Stimulated activated CD8-positive, alpha-beta memory T cell treated with anti-CD3 and anti-CD28 coated beads, Interleukin-12 subunit alpha, Interleukin-12 subunit beta, amount 100 ng/mL, for 24 hours (primary cell): ENCODE data around the gene KHNYN.
"Not testable (repeated sequence)": the region's sequence is repeated elsewhere in the genome, so short reads cannot be mapped to it uniquely, and the experiment has no call there.

Experiments used
- DNase-seq: peaks from one replicate; pipeline ENCODE4 v3.0.0-alpha.2; 2020; ENCODE audit errors: extremely low read depth

KHNYN gene

DNA sequence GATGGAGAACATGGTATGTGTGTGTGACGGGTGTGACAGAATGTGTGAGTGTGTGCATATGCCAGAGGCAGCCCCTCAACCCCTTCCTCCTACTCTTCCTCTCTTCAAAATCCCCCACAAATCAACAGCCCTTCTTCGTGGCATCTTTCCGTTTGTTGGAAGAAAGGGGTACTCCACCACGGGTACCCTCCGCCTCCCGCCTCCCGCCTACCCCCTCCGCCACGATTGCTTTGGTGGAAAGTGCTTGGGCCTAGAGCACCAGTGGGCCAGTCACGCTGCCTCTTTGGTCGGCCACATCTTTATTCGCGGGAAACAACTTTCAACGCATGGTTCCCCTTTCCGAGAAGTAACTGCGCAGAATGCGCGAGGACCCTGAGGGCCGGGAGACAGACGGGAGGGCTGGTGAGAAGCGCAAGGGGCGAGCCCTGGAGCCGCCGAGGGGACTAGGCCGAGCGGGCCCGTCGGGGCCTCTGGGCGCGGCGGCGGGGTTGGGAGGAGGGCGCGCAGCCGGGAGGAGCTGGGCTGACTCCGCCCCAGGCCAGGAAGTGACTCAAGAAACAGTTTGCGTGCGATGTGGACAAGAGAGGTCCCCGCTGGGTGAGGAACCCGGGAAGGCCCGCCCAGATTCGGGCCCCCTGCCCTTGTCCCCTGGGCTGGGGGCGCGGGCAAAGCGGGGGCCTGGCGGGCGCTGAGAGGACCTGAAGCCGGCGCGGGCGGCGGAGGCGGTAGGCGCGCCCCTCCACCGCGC lies at the start of gene KHNYN, which contains the start of gene CBLN3:
Gene KHNYN, plus strand, starts transcription at position 560 of the 748 bp plus-strand sequence. CDS start 777 bp downstream, outside the sequence.
Gene CBLN3, minus strand, starts transcription at position 274 of the 748 bp plus-strand sequence. CDS start 614 bp downstream, outside the sequence.
- peak; percentile 67 for DNase-seq

DNA sequence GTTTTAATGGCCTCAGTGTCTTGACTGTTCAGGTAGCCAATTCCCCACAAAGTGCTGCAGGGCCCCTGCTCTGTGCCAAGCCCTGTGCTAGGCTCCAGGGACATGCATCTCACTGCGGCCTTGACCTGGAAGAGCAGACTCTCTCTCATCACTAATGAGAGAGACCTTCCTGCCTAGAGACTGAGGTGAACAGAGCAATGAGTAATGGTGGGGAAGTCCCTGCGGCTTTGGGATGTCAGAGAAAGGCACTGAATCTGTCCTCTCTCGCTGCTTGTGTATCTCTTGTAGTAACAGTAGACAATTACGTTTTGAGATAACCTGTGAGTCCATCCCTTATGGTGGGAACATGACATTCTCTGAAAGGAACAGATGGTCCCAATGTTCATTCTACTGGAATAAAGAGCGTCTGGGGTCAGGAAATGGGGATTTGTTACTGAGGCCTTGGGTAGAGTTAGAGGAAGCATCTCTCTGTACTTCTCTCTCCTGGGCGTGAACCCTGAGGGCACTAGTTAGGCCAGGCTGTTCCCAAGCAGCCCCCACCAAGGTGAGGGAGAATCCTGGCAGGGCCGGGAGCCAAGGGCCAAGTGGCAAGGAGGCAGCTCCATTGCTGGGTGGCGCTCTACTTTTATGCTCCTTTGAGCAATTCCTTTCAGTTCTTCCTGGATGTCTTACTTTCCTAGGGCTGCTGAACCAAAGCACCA lies 48.2 kb upstream of the KHNYN start:
- no peak for DNase-seq

DNA sequence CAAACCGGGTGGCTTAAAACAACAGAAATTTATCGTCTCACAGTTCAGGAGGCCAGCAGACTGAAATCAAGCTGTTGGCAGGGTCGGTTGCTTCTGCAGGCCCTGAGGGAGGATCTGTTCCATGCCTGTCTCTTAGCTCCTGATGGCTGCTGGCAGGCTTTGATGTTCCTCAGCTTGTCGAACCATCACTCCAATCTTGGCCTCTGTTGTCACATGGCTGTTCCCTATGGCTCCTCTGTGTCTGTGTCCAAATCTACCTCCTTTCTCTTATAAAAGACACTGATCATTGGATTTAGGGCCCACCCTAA lies 47.7 kb upstream of the KHNYN start:
- DNase-seq, result no peak

DNA sequence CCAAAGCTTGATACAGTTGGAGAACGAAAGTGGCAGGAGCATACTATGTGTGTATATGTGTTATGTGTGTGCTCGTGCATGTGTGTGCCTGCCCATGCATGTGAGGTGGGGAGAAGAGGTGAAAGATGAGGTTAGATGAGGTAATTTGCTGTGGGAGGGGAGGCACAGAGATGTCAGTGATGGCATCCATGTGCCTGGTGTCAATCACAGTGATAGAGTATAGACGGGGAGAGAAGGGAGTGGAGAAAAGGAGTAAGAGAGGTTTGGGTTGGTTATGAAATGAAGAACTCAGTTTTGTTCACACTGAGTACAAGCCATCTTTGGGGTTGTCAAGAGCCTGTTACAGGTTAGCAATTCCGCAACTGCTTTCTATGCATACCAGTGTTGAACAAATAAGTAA lies 45.6 kb upstream of the KHNYN start:
- DNase-seq, result no peak

DNA sequence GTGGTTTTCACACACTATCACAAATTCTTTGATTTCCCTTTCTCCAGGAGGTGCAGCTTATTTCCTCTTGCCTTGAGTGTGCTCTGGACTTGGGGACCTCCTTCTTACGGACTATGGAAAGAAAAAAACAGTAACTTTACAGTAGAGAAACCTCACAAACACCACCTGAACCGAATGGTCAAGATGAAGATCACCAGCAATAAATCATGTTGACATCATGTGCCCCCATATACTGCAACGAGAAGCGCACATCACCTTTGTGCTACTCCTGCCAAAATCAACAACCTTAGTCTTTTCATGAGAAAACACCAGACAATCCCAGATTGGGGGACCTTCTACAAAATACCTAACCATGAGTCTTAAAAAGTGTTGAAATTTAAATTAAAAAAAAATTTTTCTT lies 44.2 kb upstream of the KHNYN start:
- DNase-seq, result no peak

DNA sequence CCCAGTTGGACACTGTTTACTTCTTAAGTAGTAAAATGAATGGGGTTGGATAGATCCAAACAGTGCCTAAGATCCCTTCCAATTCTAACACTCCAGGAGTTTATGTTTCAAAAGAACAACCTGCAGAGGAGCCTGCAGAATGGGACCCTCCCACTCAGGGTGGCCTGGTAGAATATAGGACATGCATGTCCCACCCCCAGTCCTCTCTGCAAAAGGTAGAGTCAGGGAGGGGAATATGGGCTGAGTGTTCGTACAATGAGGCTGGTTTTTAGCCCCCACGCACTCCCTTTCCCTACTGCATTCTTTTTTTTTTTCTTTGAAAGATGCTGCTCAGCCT lies 42.8 kb upstream of the KHNYN start:
- DNase-seq, result no peak

DNA sequence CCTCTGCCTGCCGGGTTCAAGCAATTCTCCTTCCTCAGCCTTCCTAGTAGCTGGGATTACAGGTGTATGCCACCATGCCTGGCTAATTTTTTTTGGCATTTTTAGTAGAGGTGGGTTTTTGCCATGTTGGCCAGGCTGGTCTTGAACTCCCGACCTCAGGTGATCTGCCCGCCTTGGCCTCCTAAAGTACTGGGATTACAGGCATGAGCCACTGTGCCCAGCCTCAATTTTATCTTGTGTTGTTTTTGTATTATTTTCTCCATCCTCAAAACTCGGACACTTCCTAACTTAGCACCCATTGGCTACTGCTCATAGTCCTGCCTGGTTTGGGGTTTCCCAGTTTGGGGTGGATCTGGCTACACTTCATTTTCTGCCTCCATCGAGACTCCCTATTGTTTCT lies 42.2 kb upstream of the KHNYN start:
- not testable (repeated sequence) for DNase-seq

DNA sequence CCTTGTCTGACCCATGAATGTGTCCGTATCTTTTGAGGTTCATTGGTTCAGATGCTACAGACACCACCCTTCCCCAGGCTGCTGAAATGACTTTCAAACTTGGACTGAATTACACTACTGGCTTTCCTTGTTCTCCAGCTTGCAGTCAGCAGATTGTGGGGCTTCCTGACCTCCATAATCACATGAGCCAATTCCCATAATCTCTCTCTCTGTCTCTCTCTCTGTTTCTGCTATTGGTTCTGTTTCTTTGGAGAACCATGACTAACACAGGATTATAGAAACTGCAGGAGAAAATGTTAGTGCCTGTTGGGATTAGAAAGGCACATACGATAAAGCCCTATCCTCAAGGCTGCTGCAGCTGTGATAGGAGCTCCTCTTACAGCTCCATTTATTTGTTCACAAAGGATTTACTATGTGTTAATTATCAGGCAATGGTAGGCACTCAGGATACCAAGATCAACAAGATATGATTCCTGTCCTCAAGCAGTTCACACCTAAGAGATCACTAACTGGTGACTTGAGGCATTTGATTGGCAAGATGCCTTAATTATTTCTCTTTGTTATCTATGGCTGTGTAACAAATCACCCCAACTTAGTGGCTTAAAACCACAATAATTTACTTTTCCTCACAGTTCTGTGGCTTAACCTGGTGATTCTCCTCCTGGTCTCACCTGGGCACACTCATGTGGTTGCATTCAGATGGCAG lies 41.1 kb upstream of the KHNYN start:
- DNase-seq, result no peak

DNA sequence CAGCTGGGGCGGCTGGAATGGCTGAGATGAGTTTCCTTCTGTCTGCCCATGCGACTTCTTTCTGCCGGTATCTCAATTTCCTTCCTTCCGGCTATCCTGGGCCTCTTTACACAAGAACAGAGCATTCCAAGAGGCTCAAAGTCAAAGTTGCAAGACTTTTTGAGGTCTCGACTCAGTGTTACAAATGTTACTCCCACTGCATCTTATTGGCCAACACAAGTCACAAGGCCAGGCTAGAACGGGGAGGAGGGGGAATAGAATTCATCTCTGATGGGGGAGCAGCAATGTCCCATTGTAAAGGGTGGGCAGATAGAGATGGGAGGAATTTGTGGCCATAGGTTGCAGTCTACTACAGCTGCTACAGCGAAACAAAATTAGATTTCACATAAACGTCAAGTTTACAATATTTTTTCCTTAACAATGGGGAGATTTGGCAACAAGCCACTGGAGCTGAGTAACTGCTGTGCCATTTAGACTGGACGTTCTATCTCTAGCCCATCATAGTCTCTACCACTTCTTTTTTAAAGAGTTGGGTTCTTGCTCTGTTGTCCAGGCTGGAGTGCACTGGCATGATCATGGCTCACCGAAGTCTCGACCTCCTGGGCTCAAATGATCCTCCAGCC lies 40.4 kb upstream of the KHNYN start:
- no peak for DNase-seq

DNA sequence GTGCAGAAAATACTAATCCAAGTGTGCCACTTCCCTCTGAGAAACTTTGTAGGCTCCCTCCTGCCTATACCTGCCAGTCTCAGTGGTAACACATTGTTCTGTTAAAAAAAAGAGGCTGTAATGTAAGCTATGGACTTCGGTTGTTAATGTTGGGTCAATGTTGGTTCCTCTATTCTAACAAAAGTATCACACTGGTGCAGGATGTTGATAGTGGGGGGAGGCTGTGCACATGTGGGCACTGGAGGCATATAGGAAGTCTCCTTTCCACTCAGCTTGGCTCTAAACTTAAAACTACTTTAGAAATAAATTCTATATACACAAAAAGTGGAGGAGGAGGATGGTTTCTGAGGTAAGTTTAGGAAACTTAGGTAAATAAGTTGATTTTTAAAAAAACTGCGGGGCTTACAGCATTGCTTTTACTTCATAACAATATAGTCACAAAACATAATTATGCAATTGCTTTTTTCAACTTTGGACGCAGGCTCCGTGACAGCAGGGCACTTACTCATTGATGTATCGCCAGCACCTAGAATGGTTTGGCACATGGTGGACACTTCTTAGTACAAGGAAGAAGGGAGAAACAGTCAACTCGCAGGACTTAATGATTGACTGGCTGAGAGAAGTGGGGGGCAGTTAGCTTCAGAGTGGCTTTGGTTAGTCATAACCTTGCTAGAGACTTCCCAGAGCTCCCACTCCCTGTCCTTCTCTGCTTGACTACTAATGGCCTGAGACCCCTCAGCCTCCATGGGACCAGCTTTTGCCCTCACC lies 38.9 kb upstream of the KHNYN start:
- DNase-seq, result no peak

DNA sequence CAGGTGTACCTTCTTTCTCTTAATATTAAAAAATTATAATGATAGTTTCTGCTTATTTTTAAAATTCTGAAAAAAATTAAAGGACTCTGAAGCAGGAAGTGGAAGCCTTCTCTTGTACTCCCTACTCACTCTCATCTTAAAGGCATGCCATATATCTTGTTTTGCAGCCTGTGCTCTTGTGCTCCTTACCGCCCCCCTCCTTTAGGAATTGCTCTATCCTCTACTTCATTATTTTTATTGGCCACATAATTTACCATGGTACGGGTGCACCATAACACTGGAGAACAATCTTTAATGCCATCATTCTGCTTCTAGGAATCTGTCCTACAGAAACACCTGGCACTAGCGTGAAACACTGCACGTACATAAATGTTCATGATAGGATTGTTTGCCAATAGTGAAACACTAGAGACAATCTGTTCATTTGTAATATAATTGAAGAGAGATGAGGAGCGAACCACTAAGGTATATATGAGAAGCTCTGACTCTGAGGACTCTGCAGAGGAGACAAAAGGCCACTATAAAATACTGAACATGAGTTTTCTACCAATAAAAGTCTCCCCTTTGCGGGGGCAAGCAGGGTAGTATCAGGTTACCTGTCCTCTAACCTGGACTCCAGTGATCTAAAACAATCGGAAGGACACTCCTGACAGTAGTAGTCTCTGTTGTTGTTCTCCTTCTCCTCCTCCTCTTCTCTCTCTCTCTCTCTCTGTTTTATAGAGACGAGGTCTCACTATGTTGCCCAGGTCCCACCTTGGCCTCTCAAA lies 37.2 kb upstream of the KHNYN start:
- no peak for DNase-seq

DNA sequence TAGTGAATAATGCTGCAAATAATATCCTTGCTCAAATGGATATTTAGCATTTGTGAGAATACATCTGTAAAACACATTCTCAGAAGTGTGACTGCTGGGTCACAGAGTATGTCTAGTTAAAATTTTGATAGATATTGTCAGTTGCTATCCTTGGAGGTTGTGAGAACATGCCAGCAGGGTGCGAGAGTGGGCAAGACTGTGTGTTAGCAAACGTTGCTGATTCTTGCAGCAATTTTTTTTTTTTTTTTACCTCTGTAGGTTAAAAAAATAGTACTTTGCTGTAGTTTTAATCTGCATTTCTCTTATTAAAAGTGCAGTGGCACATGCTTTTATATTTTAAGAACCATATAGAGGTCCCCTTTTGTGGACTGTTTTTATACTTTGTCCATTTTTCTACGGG lies 35.5 kb upstream of the KHNYN start:
- DNase-seq, result no peak

DNA sequence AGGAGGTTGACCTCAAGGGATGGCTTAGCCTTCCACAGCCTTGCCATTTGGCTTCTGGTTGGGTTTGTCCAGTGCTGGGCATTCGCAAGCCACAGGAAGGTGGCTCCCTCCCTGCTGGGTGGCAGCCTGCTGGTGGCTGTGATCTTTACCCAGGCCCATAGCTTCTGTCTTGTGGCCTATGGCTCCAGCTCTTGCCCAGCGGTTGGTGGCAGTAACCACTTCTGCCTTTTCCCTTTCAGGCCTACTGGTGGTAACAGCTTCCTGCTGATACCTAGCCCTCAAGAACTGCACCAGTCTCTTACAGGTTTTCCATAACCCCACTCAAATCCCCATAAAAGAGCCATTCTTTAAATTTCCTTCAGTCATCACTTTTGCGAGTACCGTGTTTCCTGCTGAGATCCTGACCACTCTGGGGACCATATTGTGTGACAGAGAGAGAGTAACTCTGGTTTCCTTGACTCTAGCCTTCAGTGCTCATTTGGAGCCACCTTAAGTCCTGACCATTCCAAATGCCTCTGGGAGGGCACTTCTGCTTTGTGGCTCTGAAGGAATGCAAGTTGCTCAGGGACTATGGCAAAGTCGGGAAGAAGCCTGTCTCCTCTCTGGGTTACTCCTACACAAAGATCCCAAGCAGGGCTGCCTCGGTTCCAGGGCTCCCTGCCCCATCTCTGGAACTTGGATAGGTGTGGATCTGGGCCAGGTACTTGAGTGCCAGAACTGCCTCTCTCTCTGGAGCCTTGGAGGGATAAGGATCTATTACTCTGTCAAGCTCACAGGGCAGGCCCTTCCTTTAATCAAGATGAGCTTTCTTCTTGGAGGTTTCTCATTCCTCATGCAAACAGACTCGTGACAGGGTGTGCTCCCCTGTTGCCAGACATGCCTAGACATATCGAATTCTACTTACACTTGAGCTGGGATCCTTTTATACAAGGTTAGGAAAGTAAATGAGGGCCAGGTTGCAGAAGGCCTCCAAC lies 33.9 kb upstream of the KHNYN start:
- no peak for DNase-seq

DNA sequence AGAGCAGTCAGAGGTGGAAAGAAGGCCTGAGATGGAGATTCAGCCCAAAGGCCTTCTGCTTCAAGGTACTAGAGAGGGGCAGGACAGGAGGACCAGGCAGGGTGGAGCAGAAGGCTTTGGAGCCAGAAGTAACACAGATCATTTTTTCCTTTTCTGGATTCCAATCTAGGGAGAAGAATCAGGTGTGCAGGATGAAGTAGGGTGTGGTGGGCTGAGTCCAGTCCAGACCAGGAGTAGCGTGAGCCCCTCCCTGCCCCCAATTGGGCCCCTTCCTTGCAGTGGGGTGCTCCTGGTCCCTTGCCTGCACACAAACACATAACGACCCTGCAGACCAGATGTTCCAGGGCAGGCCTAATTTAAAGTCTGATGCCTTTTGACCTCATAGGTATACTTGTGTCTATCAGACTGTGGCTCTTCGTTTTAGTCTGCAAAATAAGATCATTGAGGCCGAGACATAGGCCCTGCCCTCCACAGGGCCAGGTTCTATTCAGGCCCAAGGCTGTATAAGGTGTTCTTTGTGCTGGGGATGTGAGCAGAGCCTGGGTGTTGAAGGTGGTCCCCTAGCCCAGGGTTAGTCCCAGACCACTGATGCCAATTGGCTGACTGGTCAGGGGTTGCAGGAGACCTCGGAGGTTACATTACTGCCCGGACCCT lies 32.0 kb upstream of the KHNYN start:
- no peak for DNase-seq

DNA sequence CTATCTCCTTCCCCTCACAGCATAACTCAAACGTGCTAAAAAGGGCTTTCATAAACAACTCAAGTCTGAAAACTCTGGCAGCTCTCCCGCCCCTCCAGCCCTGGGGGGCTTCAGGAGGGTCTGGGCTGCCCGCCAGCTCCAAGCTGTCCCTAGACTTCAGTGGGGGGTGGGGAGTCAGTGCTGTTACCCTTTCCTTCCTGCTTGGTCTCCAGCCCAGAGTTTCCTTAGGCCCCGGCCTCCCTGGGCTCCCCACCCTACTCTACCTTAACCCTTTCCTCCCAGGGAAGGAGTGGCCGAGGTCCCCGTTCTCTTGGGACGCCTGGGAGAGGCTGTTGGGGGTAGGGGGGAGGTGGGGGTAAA lies 31.5 kb upstream of the KHNYN start:
- no peak for DNase-seq

DNA sequence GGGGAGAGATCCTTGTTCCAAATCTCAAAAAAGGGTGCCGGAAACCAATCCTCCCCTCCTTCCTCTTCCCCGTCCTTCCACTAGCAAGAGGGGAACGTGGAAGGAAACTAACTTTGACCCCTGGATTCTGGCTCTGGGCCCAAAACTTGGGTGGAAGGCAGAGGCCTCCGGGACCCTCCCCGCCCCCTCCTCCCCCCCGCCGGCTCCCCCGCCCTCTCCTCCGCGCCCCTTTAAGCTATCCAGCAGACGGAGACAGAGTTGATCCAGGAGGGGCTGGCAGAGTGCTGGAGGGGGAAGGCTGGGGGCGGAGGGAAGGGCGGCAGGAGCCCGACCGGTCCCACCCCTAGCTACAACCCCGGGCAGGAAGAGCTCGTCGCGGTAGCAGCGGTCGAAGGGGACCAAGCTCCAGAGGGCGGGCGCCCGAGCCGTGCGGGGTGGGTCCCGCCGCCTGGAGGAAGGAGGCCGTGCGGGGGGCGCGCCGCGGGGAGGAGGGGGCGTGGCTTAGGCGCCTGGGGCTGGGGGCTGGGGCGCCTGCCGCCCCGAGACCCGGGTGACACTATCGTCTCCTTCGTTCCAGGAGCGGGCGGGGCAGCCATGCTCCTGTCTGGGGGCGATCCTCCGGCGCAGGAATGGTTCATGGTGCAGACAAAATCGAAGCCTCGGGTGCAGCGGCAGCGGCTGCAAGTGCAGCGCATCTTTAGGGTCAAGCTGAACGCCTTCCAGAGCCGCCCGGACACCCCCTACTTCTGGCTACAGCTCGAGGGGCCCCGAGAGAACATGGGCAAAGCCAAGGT lies 30.9 kb upstream of the KHNYN start, which contains the start of gene NYNRIN:
Gene NYNRIN, plus strand, starts transcription at position 351 of the 794 bp plus-strand sequence. Its CDS starts 244 bp downstream, at position 595.
- DNase-seq, result no peak

DNA sequence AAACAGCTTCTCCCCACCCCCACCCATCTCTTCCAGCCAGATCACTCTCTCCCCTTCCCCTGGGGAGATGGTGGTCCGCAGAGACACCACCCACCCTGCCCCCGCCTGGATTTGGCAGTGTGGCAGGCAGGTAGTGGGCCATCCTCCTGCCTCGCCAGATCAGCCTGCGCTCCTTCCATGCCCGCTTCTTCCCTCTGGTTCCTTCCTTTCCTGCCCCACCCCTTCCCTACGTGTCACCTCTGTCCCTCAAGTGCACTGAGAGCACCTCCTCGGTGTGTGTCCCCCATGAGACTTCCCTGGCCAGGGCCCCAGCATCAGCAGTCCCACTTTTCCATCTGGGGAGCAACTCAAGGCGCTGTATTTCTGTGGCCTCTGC lies 30.3 kb upstream of the KHNYN start:
- no peak for DNase-seq

DNA sequence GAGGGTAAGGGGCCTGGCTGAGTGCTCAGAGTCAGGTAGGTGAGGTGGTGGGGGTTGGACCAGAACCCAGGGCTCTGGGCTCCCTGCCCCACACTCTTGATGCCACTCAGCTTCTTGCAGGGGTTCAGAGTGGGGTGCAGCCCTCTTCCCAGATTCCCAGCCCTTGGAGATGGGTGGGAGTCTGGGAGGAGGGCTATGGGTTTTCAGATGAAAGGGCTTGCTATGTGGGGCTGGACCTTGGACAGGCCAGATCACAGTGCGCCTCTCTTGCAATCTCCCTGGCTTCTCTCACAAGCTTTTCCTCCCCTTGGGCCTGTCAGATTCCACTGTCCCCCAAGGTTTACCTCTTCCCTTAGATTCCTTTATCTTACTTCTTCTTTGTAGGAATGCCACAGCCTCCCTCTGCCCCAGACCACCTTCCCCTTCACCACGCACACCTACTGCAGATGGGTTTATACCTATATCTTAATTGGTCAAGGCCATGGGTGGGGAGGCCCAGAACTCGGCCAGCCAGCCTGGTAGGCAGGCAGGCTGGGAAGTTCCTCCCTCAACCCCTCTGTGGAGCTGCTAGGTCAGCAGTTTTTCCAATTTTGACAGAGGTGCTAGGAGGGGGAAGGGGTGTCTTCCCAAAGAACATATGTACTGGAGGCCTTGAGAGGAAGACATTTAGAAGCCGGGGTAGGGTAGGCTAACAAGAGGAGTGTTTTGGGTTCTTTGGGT lies 29.6 kb upstream of the KHNYN start:
- DNase-seq, result no peak
